Neutrophil (primary cell): ENCODE measurements around the gene SH3PXD2B.

Source experiments
- H3K27ac ChIP-seq: fragments of 200-600 bp; sonication (generic); 2 replicates; pipeline ENCODE4 v1.5.1; 2016; ENCODE audit warnings: mild to moderate bottlenecking, moderate library complexity
- H3K27me3 ChIP-seq: fragments of 200-600 bp; sonication (generic); 2 replicates; pipeline ENCODE4 v1.6.0; 2016; ENCODE audit warnings: mild to moderate bottlenecking
- H3K36me3 ChIP-seq: fragments of 200-600 bp; sonication (generic); 2 replicates; pipeline ENCODE4 v1.5.1; 2017
- H3K4me1 ChIP-seq, 2 experiments: fragments of 200-600 bp in 1 of 2; sonication (generic) in 1 of 2; 1 replicate in 1 of 2; 2 replicates in 1 of 2; pipeline versions ENCODE4 v1.5.1 to v1.6.1; 2013 to 2016; ENCODE audit warnings: low read depth in 1 of 2, low read length in 1 of 2, mild to moderate bottlenecking in 1 of 2, moderate library complexity in 1 of 2; ENCODE audit not compliant: control insufficient read depth in 1 of 2, insufficient read depth in 1 of 2
- H3K4me3 ChIP-seq, 2 experiments: fragments of 200-600 bp in 1 of 2; sonication (generic) in 1 of 2; 1 replicate in 1 of 2; 2 replicates in 1 of 2; pipeline ENCODE4 v1.5.1; 2013 to 2016; ENCODE audit warnings: low read depth in 1 of 2, low read length in 1 of 2, mild to moderate bottlenecking in 1 of 2, moderate library complexity in 1 of 2
- H3K9me3 ChIP-seq: fragments of 200-600 bp; sonication (generic); 2 replicates; pipeline ENCODE4 v1.5.1; 2016
- CTCF ChIP-seq: fragments of 200-600 bp; sonication (generic); IDR thresholded peaks from 2 replicates; pipeline ENCODE4 v1.5.1; 2016; ENCODE audit warnings: antibody characterized with exemption

Gene SH3PXD2B

GRCh38 chr5:172498431-172499129 lies 44.3 kb upstream of the SH3PXD2B start:
- H3K27me3 ChIP-seq = no peaks in the 10 kb centered on the region
- TF ChIP-seq CTCF = no peak

GRCh38 chr5:172497591-172498255 lies 43.4 kb upstream of the SH3PXD2B start:
- Histone ChIP-seq H3K9me3 (no peaks in the 10 kb centered on the region), H3K4me1 (no peaks in the 10 kb centered on the region), H3K36me3 (no peaks in the 10 kb centered on the region), H3K27ac (no peak overlapping the region), H3K27me3 (no peaks in the 10 kb centered on the region), H3K4me3 (no peak overlapping the region)
- TF ChIP-seq CTCF = no peak

More at GRCh38 chr5:172498431-172499129, 44.3 kb upstream of the SH3PXD2B start:
- Histone ChIP-seq H3K9me3 (no peaks in the 10 kb centered on the region), H3K4me3 (no peak overlapping the region), H3K4me1 (no peaks in the 10 kb centered on the region), H3K27ac (no peak overlapping the region), H3K36me3 (no peaks in the 10 kb centered on the region)

- no peak overlapping the region for H3K27ac ChIP-seq
- no peak overlapping the region for H3K4me3 ChIP-seq
- H3K36me3 ChIP-seq = no peaks in the 10 kb centered on the region
- H3K4me1 ChIP-seq = no peaks in the 10 kb centered on the region
- no peaks in the 10 kb centered on the region for H3K9me3 ChIP-seq
- TF ChIP-seq CTCF = no peak
- no peaks in the 10 kb centered on the region for H3K27me3 ChIP-seq
Measured at GRCh38 chr5:172496671-172497371, 42.5 kb upstream of the SH3PXD2B start.

GRCh38 chr5:172494630-172495505 lies 40.5 kb upstream of the SH3PXD2B start:
- Histone ChIP-seq H3K27ac (no peak overlapping the region), H3K4me3 (no peak overlapping the region), H3K4me1 (no peaks in the 10 kb centered on the region), H3K36me3 (no peaks in the 10 kb centered on the region), H3K27me3 (no peaks in the 10 kb centered on the region), H3K9me3 (no peaks in the 10 kb centered on the region)
- TF ChIP-seq CTCF = no peak

- Histone ChIP-seq H3K27ac (no peak overlapping the region), H3K36me3 (no peaks in the 10 kb centered on the region), H3K4me1 (no peaks in the 10 kb centered on the region), H3K27me3 (no peaks in the 10 kb centered on the region), H3K9me3 (no peaks in the 10 kb centered on the region), H3K4me3 (no peak overlapping the region)
- no peak for TF ChIP-seq CTCF
Measured at GRCh38 chr5:172493906-172494305, 39.6 kb upstream of the SH3PXD2B start.
